SK-N-SH treated with all-trans-retinoic acid at 6 μM for 48 hours (cell line): ENCODE results near the gene SLC28A1.

Source experiments
- ATAC-seq: fragments of 200-7000 bp; cut with Tn5 transposase; 3 replicates; pipeline ENCODE4 v1.9.1; 2020; ENCODE audit warnings: mild to moderate bottlenecking, moderate library complexity
- ARNTL ChIP-seq: fragments of 450-650 bp; formaldehyde crosslinking; IDR thresholded peaks from 2 replicates; pipeline ENCODE4 v1.5.0; 2020; ENCODE audit warnings: low read depth, mild to moderate bottlenecking, moderate library complexity, borderline replicate concordance
- BACH2 ChIP-seq: fragments of 250-450 bp; sonication (Bioruptor Pico); IDR thresholded peaks from 2 replicates; pipeline ENCODE4 v1.9.0; 2021; ENCODE audit warnings: mild to moderate bottlenecking, borderline replicate concordance
- CSDC2 ChIP-seq: fragments of 250-450 bp; sonication (Bioruptor Pico); IDR thresholded peaks from 2 replicates; pipeline ENCODE4 v1.5.0; 2020; ENCODE audit warnings: mild to moderate bottlenecking, moderate library complexity
- CSRNP3 ChIP-seq: fragments of 250-450 bp; sonication (Bioruptor Pico); IDR thresholded peaks from 2 replicates; pipeline ENCODE4 v1.5.1; 2021; ENCODE audit warnings: mild to moderate bottlenecking, moderate library complexity
- ESRRG ChIP-seq: fragments of 250-450 bp; sonication (Bioruptor Pico); IDR thresholded peaks from 2 replicates; pipeline ENCODE4 v1.6.1; 2021; ENCODE audit warnings: mild to moderate bottlenecking
- GLIS3 ChIP-seq: fragments of 250-450 bp; sonication (Bioruptor Pico); IDR thresholded peaks from 2 replicates; pipeline ENCODE4 v1.5.0; 2020; ENCODE audit warnings: mild to moderate bottlenecking, moderate library complexity
- ISL1 ChIP-seq: fragments of 250-450 bp; sonication (Bioruptor Pico); IDR thresholded peaks from 2 replicates; pipeline ENCODE4 v2.1.2; 2022; ENCODE audit warnings: mild to moderate bottlenecking, moderate library complexity
- POU6F1 ChIP-seq: fragments of 250-450 bp; sonication (Bioruptor Pico); IDR thresholded peaks from 2 replicates; pipeline ENCODE4 v1.8.0; 2021; ENCODE audit warnings: low read depth, mild to moderate bottlenecking, moderate library complexity, borderline replicate concordance
- PPARA ChIP-seq: fragments of 250-450 bp; sonication (Bioruptor Pico); IDR thresholded peaks from 2 replicates; pipeline ENCODE4 v1.5.0; 2020; ENCODE audit warnings: mild to moderate bottlenecking, borderline replicate concordance
- RARB ChIP-seq: fragments of 250-450 bp; sonication (Bioruptor Pico); IDR thresholded peaks from 2 replicates; pipeline ENCODE4 v1.8.0; 2021; ENCODE audit warnings: mild to moderate bottlenecking, moderate library complexity
- SNAI2 ChIP-seq: fragments of 250-450 bp; sonication (Bioruptor Pico); IDR thresholded peaks from 2 replicates; pipeline ENCODE4 v1.5.0; 2020; ENCODE audit warnings: mild to moderate bottlenecking, moderate library complexity
- TCF4 ChIP-seq: fragments of 250-450 bp; sonication (Bioruptor Pico); IDR thresholded peaks from 2 replicates; pipeline ENCODE4 v1.8.0; 2021; ENCODE audit warnings: mild to moderate bottlenecking, moderate library complexity, borderline replicate concordance
- TOX ChIP-seq: fragments of 250-450 bp; sonication (Bioruptor Pico); IDR thresholded peaks from 2 replicates; pipeline ENCODE4 v1.8.0; 2021; ENCODE audit warnings: mild to moderate bottlenecking, moderate library complexity, borderline replicate concordance
- ZC3H10 ChIP-seq: fragments of 250-450 bp; sonication (Bioruptor Pico); IDR thresholded peaks from 2 replicates; pipeline ENCODE4 v1.5.1; 2021; ENCODE audit warnings: mild to moderate bottlenecking, moderate library complexity
- ZFP3 ChIP-seq: fragments of 250-450 bp; sonication (Bioruptor Pico); IDR thresholded peaks from 2 replicates; pipeline ENCODE4 v1.5.0; 2020; ENCODE audit warnings: mild to moderate bottlenecking, moderate library complexity
- ZFP30 ChIP-seq: fragments of 450-650 bp; formaldehyde crosslinking; IDR thresholded peaks from 2 replicates; pipeline ENCODE4 v1.5.0; 2022; ENCODE audit warnings: mild to moderate bottlenecking, moderate library complexity
- ZNF70 ChIP-seq: fragments of 450-650 bp; formaldehyde crosslinking; IDR thresholded peaks from 2 replicates; pipeline ENCODE4 v1.5.0; 2020; ENCODE audit warnings: mild to moderate bottlenecking, moderate library complexity
- TF ChIP-seq, protein P1 (sequence below): fragments of 250-450 bp; sonication (Bioruptor Pico); IDR thresholded peaks from 2 replicates; pipeline ENCODE4 v1.8.0; 2020; ENCODE audit warnings: mild to moderate bottlenecking, moderate library complexity, borderline replicate concordance
- TF ChIP-seq, protein P2 (sequence below): fragments of 250-450 bp; sonication (Bioruptor Pico); IDR thresholded peaks from 2 replicates; pipeline ENCODE4 v1.5.1; 2020; ENCODE audit warnings: low read depth, mild to moderate bottlenecking, moderate library complexity
- TF ChIP-seq, protein P3 (sequence below): fragments of 250-450 bp; sonication (Bioruptor Pico); IDR thresholded peaks from 2 replicates; pipeline ENCODE4 v1.5.0; 2020; ENCODE audit warnings: mild to moderate bottlenecking, moderate library complexity

SLC28A1 gene

GRCh38 chr15:84886211-84886983 is 1.9 kb downstream of the SLC28A1 start (continued):
- TF ChIP-seq, protein P1, sequence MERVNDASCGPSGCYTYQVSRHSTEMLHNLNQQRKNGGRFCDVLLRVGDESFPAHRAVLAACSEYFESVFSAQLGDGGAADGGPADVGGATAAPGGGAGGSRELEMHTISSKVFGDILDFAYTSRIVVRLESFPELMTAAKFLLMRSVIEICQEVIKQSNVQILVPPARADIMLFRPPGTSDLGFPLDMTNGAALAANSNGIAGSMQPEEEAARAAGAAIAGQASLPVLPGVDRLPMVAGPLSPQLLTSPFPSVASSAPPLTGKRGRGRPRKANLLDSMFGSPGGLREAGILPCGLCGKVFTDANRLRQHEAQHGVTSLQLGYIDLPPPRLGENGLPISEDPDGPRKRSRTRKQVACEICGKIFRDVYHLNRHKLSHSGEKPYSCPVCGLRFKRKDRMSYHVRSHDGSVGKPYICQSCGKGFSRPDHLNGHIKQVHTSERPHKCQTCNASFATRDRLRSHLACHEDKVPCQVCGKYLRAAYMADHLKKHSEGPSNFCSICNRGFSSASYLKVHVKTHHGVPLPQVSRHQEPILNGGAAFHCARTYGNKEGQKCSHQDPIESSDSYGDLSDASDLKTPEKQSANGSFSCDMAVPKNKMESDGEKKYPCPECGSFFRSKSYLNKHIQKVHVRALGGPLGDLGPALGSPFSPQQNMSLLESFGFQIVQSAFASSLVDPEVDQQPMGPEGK (CRISPR knock-in tag): no peak
- TF ChIP-seq ZFP30 (CRISPR knock-in tag): no peak
- TF ChIP-seq, all 23 proteins: peak for 0

GRCh38 chr15:84886984-84887299 is 2.5 kb downstream of the SLC28A1 start:
- TF ChIP-seq POU6F1 (CRISPR knock-in tag) (no peak), TOX (CRISPR knock-in tag) (no peak), ISL1 (no peak), ZC3H10 (CRISPR knock-in tag) (no peak), ESRRG (no peak), SNAI2 (CRISPR knock-in tag) (no peak), PPARA (no peak), CSRNP3 (CRISPR knock-in tag) (no peak), TCF4 (CRISPR knock-in tag) (no peak), ARNTL (CRISPR knock-in tag) (no peak), RARB (CRISPR knock-in tag) (no peak), ZNF70 (CRISPR knock-in tag) (no peak), GLIS3 (CRISPR knock-in tag) (no peak), CSDC2 (CRISPR knock-in tag) (no peak), ZFP3 (CRISPR knock-in tag) (no peak), BACH2 (CRISPR knock-in tag) (no peak)
- TF ChIP-seq, protein P2, sequence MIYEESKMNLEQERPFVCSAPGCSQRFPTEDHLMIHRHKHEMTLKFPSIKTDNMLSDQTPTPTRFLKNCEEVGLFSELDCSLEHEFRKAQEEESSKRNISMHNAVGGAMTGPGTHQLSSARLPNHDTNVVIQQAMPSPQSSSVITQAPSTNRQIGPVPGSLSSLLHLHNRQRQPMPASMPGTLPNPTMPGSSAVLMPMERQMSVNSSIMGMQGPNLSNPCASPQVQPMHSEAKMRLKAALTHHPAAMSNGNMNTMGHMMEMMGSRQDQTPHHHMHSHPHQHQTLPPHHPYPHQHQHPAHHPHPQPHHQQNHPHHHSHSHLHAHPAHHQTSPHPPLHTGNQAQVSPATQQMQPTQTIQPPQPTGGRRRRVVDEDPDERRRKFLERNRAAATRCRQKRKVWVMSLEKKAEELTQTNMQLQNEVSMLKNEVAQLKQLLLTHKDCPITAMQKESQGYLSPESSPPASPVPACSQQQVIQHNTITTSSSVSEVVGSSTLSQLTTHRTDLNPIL (CRISPR knock-in tag): no peak
- TF ChIP-seq, protein P3, sequence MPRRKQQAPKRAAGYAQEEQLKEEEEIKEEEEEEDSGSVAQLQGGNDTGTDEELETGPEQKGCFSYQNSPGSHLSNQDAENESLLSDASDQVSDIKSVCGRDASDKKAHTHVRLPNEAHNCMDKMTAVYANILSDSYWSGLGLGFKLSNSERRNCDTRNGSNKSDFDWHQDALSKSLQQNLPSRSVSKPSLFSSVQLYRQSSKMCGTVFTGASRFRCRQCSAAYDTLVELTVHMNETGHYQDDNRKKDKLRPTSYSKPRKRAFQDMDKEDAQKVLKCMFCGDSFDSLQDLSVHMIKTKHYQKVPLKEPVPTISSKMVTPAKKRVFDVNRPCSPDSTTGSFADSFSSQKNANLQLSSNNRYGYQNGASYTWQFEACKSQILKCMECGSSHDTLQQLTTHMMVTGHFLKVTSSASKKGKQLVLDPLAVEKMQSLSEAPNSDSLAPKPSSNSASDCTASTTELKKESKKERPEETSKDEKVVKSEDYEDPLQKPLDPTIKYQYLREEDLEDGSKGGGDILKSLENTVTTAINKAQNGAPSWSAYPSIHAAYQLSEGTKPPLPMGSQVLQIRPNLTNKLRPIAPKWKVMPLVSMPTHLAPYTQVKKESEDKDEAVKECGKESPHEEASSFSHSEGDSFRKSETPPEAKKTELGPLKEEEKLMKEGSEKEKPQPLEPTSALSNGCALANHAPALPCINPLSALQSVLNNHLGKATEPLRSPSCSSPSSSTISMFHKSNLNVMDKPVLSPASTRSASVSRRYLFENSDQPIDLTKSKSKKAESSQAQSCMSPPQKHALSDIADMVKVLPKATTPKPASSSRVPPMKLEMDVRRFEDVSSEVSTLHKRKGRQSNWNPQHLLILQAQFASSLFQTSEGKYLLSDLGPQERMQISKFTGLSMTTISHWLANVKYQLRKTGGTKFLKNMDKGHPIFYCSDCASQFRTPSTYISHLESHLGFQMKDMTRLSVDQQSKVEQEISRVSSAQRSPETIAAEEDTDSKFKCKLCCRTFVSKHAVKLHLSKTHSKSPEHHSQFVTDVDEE (CRISPR knock-in tag): no peak
- TF ChIP-seq, protein P1 (CRISPR knock-in tag): no peak
- no peak for ATAC-seq
